Gastroesophageal sphincter (tissue), 4 donors: ENCODE results near the gene MAN2B2. TPM values are rescaled to one million over a fixed set of nuclear protein-coding genes. Genes with fewer than 3 reads are reported as not detected.

Source experiments
- ATAC-seq: fragments of 150-250 bp; one replicate; pipeline ENCODE4 v1.9.1; 2016; ENCODE audit warnings: mild to moderate bottlenecking, moderate library complexity
- H3K27ac ChIP-seq, 4 donors: fragments of 200-600 bp; sonication (generic) in 3 of 4; 1 replicate in 3 of 4; 2 replicates in 1 of 4; pipeline ENCODE4 v1.5.1; 2016 to 2019
- H3K27me3 ChIP-seq: fragments of 200-600 bp; sonication (generic); one replicate; pipeline ENCODE4 v1.5.1; 2019
- H3K36me3 ChIP-seq, 2 donors: fragments of 200-600 bp; sonication (generic); one replicate each; pipeline ENCODE4 v1.5.1; 2019; ENCODE audit warnings: control low read depth in 1 of 2
- H3K4me1 ChIP-seq, 3 donors: fragments of 200-600 bp; sonication (generic); 1 replicate in 2 of 3; 2 replicates in 1 of 3; pipeline ENCODE4 v1.5.1; 2016 to 2019; ENCODE audit warnings: control low read depth in 2 of 3
- H3K4me3 ChIP-seq, 2 donors: fragments of 200-600 bp; sonication (generic); one replicate each; pipeline ENCODE4 v1.5.1; 2019; ENCODE audit warnings: mild to moderate bottlenecking in 1 of 2, moderate library complexity in 1 of 2
- H3K9me3 ChIP-seq, 3 donors: fragments of 200-600 bp; sonication (generic); one replicate each; pipeline ENCODE4 v1.5.1; 2017 to 2019; ENCODE audit warnings: control low read depth in 2 of 3
- EP300 ChIP-seq: sonication (generic); formaldehyde crosslinking; IDR thresholded peaks from one replicate; pipeline ENCODE4 v1.6.1; 2017; ENCODE audit warnings: antibody characterized with exemption, mild to moderate bottlenecking
- POLR2A ChIP-seq, 2 donors: fragments of 450-650 bp; IDR thresholded peaks; one replicate each; pipeline ENCODE4 v1.6.1; 2017; ENCODE audit warnings: antibody characterized with exemption in 2 of 2, mild to moderate bottlenecking in 2 of 2, moderate library complexity in 1 of 2
- POLR2AphosphoS5 ChIP-seq: sonication (generic); formaldehyde crosslinking; IDR thresholded peaks from one replicate; pipeline ENCODE4 v1.6.1; 2017; ENCODE audit warnings: antibody characterized with exemption
- WGBS, 2 donors: methylation state at CpG; one replicate each; pipeline ENCODE4 v1.1.5; 2018; ENCODE audit warnings: low coverage in 1 of 2; 5-methylcytosine and 5-hydroxymethylcytosine counted together
- total RNA-seq, 4 donors: library from RNA; depleted of rRNA; stranded (reverse); fragments of >200 nt; gene quantifications; one replicate each; pipeline ENCODE4 v1.1.0, GENCODE V29; 2016
- TF ChIP-seq, protein P1 (sequence below), 4 experiments: fragments of 200-600 bp in 2 of 4; fragments of 450-650 bp in 2 of 4; sonication (generic) in 1 of 4; IDR thresholded peaks; one replicate each; pipeline ENCODE4 v1.5.1; 2017 to 2019; ENCODE audit warnings: antibody characterized with exemption in 4 of 4, mild to moderate bottlenecking in 2 of 4, moderate library complexity in 2 of 4

MAN2B2 gene
- total RNA-seq, 4 donors from 2014 or later, result 20.3 to 39.3 (median 34.3) TPM

DNA sequence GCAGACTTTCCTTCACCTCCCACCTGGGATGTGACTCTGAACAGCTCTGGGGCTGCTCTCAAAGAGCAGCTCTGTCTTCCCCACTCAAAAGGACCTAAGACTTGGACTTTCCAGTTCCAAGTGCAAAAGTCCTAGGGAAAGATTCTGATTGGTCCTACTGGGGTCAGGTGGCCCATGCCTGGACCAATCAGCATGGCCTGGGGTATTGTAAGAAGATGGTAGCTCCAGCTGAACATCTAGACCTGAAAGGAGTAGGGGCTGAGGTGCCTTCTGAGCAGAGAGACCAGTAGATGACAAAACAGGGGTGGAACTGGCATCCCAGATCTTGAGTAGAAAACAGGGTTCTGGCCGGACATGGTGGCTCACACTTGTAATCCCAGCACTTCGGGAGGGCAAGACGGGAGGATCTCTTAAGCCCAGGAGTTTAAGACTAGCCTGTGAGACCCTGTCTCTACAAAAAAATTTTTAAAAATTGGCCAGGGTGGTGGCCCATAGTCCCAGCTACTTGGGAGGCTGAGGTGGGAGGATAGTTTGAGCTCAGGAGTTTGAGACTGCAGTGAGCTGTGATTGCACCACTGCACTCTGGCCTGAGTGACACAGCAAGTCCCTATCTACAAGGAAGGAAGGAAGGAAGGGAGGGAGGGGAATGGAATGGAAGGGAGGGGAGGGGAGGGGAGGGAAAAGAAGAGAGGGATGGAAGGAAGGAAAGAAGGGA is 38.1 kb downstream of the MAN2B2 start:
- Histone ChIP-seq H3K36me3 (peaks cover 0 to 100% of the 10 kb centered on the region in 2 donors), H3K27ac (no peak overlapping the region), H3K27me3 (no peaks in the 10 kb centered on the region), H3K4me3 (no peak overlapping the region), H3K9me3 (no peaks in the 10 kb centered on the region), H3K4me1 (no peaks in the 10 kb centered on the region)
- TF ChIP-seq, protein P1, sequence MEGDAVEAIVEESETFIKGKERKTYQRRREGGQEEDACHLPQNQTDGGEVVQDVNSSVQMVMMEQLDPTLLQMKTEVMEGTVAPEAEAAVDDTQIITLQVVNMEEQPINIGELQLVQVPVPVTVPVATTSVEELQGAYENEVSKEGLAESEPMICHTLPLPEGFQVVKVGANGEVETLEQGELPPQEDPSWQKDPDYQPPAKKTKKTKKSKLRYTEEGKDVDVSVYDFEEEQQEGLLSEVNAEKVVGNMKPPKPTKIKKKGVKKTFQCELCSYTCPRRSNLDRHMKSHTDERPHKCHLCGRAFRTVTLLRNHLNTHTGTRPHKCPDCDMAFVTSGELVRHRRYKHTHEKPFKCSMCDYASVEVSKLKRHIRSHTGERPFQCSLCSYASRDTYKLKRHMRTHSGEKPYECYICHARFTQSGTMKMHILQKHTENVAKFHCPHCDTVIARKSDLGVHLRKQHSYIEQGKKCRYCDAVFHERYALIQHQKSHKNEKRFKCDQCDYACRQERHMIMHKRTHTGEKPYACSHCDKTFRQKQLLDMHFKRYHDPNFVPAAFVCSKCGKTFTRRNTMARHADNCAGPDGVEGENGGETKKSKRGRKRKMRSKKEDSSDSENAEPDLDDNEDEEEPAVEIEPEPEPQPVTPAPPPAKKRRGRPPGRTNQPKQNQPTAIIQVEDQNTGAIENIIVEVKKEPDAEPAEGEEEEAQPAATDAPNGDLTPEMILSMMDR (IDR thresholded peaks at IDR 0.05), result no peak
- TF ChIP-seq POLR2AphosphoS5 (no peak), EP300 (no peak), POLR2A (IDR thresholded peaks at IDR 0.05) (no peak)
- 82% methylated on average over 2 of the region's 3 CpGs; no CpG with 5 or more reads in 1 of the 2 donors for WGBS, 2 donors
- ATAC-seq, result no peak

DNA sequence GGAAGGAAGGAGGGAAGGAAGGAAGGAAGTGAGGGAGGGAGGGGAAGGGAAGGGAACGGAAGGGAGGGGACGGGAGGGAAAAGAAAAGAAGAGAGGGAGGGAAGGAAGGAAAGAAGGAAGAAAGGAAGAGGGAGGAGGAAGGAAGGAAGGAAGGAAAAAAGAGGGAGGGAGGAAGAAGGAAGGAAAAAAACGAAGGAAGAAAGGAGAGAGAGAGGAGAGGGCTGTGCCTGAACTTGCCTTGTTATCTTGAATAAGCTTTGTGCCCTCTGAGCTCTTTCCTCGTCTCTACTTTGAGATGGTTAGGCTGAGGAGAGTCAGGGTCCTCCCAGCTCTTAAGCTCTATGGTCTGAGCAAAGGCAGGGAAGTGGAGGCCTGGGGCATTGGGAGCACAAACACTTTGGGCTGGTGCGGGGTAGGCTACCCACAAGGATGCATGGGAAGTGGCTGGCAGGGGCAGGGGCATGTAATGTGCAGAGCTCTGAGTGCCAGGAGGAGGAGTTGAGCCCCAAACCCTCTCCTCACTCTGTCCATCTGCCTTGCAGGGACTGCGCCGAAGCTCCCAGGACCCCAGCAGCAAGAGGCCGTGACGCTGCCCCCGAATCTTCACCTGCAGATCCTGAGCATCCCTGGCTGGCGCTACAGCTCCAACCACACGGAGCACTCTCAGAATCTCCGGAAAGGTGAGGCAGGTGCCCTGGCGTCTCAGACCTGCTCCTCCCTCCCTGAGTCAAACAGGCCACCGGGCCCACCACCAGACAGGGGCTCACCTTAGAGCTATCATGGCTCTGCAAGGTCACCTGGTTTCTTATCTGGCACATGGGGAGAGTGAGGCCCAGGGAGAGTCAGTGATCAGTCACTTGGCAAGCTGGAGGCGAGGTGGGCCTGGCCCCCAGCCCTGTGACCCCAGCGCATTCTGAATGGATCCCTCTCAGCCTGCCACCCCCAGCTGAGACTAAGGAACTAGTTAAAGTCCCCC is 39.0 kb downstream of the MAN2B2 start:
- ATAC-seq, result no peak

DNA sequence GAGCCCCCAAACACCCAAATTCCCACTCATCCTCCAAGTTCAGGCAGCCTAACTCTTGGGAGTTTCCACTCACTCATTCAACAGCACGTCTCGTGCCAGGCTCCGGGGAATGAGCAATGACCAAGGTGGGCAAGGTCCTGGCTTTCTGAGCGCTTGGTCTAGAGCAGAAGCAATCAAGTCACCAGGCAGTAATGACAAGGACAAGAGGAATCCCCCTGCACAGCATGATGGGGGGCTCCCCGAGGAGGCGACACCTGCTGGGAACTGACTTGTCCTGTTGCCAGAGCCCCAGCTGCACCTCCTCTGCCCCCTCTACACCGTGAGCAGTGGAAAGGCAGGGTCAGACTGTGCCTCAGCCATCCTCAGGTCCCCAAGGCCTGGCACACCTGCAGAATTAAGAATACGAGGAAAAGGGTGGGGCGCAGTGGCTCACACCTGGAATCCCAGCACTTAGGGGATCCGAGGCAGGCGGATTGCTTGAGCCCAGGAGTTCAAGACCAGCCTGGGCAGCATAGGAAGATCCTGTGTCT is 39.8 kb downstream of the MAN2B2 start:
- no peak overlapping the region for H3K4me3 ChIP-seq
- peaks cover 0 to 100% of the 10 kb centered on the region in 2 donors for H3K36me3 ChIP-seq
- WGBS, 2 donors, result 50 to 96% methylated on average over 2 to 4 of the region's 11 CpGs
- no peak overlapping the region for H3K27ac ChIP-seq
- H3K9me3 ChIP-seq, result no peaks in the 10 kb centered on the region
- no peaks in the 10 kb centered on the region for H3K4me1 ChIP-seq
- no peak for TF ChIP-seq POLR2AphosphoS5
- no peak for TF ChIP-seq EP300
- no peak for TF ChIP-seq POLR2A (IDR thresholded peaks at IDR 0.05)
- TF ChIP-seq, protein P1 (IDR thresholded peaks at IDR 0.05), result no peak
- no peaks in the 10 kb centered on the region for H3K27me3 ChIP-seq
- ATAC-seq, result no peak

More for the DNA sequence above, 39.0 kb downstream of the MAN2B2 start:
- peaks cover 0 to 100% of the 10 kb centered on the region in 2 donors for H3K36me3 ChIP-seq
- 79 to 80% methylated on average over 3 to 6 of the region's 17 CpGs for WGBS, 2 donors
- no peak overlapping the region for H3K27ac ChIP-seq
- no peak overlapping the region for H3K4me3 ChIP-seq
- H3K9me3 ChIP-seq, result no peaks in the 10 kb centered on the region
- TF ChIP-seq POLR2AphosphoS5 (no peak), EP300 (no peak), POLR2A (IDR thresholded peaks at IDR 0.05) (no peak)
- TF ChIP-seq, protein P1 (IDR thresholded peaks at IDR 0.05), result no peak
- H3K4me1 ChIP-seq, result no peaks in the 10 kb centered on the region
- H3K27me3 ChIP-seq, result no peaks in the 10 kb centered on the region

DNA sequence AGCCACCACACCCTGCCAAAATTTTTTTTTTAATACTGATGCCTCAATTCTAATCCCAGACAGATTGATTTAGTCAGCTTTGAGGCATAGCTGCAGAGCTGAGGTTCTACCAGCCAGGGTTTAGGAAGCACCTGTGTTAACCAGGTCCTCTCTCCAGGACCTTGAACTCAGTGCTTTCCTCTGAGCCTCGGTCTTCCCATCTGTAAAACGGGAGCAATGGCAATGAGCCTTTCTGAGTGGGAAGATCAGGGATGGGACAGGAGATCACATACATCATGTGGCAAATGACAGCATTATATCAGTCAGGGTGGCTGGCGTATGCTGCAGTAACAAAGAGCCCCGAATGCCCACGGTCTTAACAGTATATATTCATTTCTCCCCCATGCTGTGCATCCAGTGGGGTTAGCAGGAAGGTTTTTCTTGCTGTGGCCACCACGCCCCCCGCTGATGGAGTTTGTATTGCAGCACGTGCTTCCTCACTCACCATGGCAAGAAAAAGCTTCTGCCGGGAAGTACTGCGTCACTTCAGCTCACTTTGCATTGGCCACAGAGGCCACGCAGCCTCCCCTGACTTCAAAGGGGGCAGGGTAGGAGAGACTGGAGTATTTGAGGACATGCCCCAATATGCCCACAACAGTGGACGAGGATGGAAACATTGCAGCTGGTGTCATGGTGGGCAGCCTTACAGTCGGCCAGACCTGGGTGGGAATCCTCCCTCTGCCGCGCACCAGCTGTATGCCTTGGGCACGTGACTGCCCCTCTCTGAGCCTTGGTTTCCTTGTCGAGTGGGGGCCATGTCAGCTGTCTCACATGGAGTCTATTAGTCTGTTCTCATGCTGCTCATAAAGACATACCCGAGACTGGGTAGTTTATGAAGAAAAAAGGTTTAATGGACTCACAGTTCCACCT is 41.4 kb downstream of the MAN2B2 start:
- no peak for TF ChIP-seq EP300
- no peak for TF ChIP-seq POLR2A (IDR thresholded peaks at IDR 0.05)
- TF ChIP-seq POLR2AphosphoS5, result no peak
- TF ChIP-seq, protein P1 (IDR thresholded peaks at IDR 0.05), result no peak
- Histone ChIP-seq H3K4me3 (no peak overlapping the region), H3K36me3 (peaks cover 0 to 100% of the 10 kb centered on the region in 2 donors), H3K4me1 (no peaks in the 10 kb centered on the region), H3K27ac (no peak overlapping the region), H3K27me3 (no peaks in the 10 kb centered on the region), H3K9me3 (no peaks in the 10 kb centered on the region)
- no peak for ATAC-seq
- WGBS, 2 donors, result 93 to 100% methylated on average over 1 to 3 of the region's 18 CpGs
